Measurements from ENCODE around the gene KDM2A. TPM values are rescaled to one million over a fixed set of nuclear protein-coding genes. Genes with fewer than 3 reads are reported as not detected.

The KDM2A gene
- total and polyA plus RNA-seq, 2 experiments from 2014 or later = 25.0 to 54.1 TPM

DNA sequence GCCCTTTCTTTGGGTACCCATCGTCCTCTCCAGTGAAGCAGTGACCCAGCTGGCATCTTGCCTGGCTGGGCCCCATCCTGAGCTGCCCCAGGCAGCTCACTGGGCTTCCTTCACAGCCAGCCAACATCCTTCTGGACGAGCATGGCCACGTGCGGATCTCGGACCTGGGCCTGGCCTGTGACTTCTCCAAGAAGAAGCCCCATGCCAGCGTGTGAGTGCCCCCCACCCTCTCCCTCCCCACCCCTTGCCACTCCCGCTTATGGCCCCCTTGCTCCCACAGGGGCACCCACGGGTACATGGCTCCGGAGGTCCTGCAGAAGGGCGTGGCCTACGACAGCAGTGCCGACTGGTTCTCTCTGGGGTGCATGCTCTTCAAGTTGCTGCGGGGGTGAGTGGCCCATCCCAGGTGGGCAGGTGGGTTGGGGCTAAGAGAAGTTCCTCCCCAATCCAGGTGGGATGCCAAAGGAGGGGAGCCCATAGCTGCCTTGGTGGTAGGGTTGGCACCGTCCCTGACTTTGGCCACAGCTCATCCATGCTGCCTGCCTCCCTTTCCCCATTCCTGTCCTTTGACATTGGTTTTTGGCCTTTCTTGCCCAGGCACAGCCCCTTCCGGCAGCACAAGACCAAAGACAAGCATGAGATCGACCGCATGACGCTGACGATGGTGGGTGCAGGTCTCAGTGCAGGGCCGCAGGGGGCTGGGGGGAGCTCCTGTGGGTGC lies 163.3 kb downstream of the KDM2A start:
- DNase-seq (ENCODE audit: low spot score) (no peak), ATAC-seq (no peak)
- Mint-ChIP-seq H3K27me3 (ENCODE audit: insufficient read depth, low read depth, poor library complexity) (peaks cover 4% of the 10 kb centered on the region), H3K36me3 (ENCODE audit: low read depth) (peaks cover 34% of the 10 kb centered on the region), H3K27ac (no peak overlapping the region), H3K4me1 (peaks cover 10% of the 10 kb centered on the region), H3K4me3 (no peak overlapping the region), H3K9me3 (no peaks in the 10 kb centered on the region)
- peaks cover 2% of the 10 kb centered on the region; the same call in 1 of the 2 replicates for H3F3A ChIP-seq (replicated peaks; ENCODE audit: low read depth)
- H4K20me1 ChIP-seq (replicated peaks; ENCODE audit: insufficient read depth) = no peaks in the 10 kb centered on the region; the same call in 1 of the 2 replicates
- no peak overlapping the region for H3K27ac ChIP-seq (ENCODE audit: low read depth)
- H3K4me1 ChIP-seq (ENCODE audit: insufficient read depth) = peaks cover 3% of the 10 kb centered on the region
- H3K4me2 ChIP-seq = no peak overlapping the region
- no peaks in the 10 kb centered on the region for H3K79me2 ChIP-seq (replicated peaks; ENCODE audit: insufficient read depth)
- no peak overlapping the region for H2AFZ ChIP-seq
- TF ChIP-seq CREB1 (CRISPR knock-in tag; IDR thresholded peaks at IDR 0.05; ENCODE audit: low read depth) (no peak), EZH2 (IDR thresholded peaks at IDR 0.05; ENCODE audit: low read depth, unreplicated experiment) (no peak), EZH2phosphoT487 (IDR thresholded peaks at IDR 0.05; ENCODE audit: unreplicated experiment) (no peak), ZNF114 (CRISPR knock-in tag; IDR thresholded peaks at IDR 0.05) (no peak), NANOG (IDR thresholded peaks at IDR 0.05; ENCODE audit: borderline replicate concordance) (no peak), STAT1 (IDR thresholded peaks at IDR 0.05; ENCODE audit: unreplicated experiment) (no peak), ETS1 (IDR thresholded peaks at IDR 0.05) (no peak), POLR2AphosphoS5 (IDR thresholded peaks at IDR 0.05; ENCODE audit: low read depth) (no peak), JUNB (IDR thresholded peaks at IDR 0.05; ENCODE audit: unreplicated experiment) (no peak), ZNF331 (CRISPR knock-in tag; IDR thresholded peaks at IDR 0.05; ENCODE audit: low read depth) (no peak), CTCF (conservative IDR thresholded peaks at IDR 0.05; ENCODE audit: low read depth in 2 of 2) (no peak)
- TF ChIP-seq, protein P1, sequence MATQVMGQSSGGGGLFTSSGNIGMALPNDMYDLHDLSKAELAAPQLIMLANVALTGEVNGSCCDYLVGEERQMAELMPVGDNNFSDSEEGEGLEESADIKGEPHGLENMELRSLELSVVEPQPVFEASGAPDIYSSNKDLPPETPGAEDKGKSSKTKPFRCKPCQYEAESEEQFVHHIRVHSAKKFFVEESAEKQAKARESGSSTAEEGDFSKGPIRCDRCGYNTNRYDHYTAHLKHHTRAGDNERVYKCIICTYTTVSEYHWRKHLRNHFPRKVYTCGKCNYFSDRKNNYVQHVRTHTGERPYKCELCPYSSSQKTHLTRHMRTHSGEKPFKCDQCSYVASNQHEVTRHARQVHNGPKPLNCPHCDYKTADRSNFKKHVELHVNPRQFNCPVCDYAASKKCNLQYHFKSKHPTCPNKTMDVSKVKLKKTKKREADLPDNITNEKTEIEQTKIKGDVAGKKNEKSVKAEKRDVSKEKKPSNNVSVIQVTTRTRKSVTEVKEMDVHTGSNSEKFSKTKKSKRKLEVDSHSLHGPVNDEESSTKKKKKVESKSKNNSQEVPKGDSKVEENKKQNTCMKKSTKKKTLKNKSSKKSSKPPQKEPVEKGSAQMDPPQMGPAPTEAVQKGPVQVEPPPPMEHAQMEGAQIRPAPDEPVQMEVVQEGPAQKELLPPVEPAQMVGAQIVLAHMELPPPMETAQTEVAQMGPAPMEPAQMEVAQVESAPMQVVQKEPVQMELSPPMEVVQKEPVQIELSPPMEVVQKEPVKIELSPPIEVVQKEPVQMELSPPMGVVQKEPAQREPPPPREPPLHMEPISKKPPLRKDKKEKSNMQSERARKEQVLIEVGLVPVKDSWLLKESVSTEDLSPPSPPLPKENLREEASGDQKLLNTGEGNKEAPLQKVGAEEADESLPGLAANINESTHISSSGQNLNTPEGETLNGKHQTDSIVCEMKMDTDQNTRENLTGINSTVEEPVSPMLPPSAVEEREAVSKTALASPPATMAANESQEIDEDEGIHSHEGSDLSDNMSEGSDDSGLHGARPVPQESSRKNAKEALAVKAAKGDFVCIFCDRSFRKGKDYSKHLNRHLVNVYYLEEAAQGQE (IDR thresholded peaks at IDR 0.05; ENCODE audit: unreplicated experiment) = no peak
- TF ChIP-seq, protein P2, sequence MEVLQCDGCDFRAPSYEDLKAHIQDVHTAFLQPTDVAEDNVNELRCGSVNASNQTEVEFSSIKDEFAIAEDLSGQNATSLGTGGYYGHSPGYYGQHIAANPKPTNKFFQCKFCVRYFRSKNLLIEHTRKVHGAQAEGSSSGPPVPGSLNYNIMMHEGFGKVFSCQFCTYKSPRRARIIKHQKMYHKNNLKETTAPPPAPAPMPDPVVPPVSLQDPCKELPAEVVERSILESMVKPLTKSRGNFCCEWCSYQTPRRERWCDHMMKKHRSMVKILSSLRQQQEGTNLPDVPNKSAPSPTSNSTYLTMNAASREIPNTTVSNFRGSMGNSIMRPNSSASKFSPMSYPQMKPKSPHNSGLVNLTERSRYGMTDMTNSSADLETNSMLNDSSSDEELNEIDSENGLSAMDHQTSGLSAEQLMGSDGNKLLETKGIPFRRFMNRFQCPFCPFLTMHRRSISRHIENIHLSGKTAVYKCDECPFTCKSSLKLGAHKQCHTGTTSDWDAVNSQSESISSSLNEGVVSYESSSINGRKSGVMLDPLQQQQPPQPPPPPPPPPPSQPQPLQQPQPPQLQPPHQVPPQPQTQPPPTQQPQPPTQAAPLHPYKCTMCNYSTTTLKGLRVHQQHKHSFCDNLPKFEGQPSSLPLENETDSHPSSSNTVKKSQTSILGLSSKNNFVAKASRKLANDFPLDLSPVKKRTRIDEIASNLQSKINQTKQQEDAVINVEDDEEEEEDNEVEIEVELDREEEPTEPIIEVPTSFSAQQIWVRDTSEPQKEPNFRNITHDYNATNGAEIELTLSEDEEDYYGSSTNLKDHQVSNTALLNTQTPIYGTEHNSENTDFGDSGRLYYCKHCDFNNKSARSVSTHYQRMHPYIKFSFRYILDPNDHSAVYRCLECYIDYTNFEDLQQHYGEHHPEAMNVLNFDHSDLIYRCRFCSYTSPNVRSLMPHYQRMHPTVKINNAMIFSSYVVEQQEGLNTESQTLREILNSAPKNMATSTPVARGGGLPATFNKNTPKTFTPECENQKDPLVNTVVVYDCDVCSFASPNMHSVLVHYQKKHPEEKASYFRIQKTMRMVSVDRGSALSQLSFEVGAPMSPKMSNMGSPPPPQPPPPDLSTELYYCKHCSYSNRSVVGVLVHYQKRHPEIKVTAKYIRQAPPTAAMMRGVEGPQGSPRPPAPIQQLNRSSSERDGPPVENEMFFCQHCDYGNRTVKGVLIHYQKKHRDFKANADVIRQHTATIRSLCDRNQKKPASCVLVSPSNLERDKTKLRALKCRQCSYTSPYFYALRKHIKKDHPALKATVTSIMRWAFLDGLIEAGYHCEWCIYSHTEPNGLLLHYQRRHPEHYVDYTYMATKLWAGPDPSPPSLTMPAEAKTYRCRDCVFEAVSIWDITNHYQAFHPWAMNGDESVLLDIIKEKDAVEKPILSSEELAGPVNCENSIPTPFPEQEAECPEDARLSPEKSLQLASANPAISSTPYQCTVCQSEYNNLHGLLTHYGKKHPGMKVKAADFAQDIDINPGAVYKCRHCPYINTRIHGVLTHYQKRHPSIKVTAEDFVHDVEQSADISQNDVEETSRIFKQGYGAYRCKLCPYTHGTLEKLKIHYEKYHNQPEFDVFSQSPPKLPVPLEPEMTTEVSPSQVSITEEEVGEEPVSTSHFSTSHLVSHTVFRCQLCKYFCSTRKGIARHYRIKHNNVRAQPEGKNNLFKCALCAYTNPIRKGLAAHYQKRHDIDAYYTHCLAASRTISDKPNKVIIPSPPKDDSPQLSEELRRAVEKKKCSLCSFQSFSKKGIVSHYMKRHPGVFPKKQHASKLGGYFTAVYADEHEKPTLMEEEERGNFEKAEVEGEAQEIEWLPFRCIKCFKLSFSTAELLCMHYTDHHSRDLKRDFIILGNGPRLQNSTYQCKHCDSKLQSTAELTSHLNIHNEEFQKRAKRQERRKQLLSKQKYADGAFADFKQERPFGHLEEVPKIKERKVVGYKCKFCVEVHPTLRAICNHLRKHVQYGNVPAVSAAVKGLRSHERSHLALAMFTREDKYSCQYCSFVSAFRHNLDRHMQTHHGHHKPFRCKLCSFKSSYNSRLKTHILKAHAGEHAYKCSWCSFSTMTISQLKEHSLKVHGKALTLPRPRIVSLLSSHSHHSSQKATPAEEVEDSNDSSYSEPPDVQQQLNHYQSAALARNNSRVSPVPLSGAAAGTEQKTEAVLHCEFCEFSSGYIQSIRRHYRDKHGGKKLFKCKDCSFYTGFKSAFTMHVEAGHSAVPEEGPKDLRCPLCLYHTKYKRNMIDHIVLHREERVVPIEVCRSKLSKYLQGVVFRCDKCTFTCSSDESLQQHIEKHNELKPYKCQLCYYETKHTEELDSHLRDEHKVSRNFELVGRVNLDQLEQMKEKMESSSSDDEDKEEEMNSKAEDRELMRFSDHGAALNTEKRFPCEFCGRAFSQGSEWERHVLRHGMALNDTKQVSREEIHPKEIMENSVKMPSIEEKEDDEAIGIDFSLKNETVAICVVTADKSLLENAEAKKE (CRISPR knock-in tag; IDR thresholded peaks at IDR 0.05) = no peak
- H3K9me2 ChIP-seq (ENCODE audit: insufficient read depth) = no peaks in the 10 kb centered on the region
- no peaks in the 10 kb centered on the region for H3K27me3 ChIP-seq (ENCODE audit: insufficient read depth)
- H3K36me3 ChIP-seq (ENCODE audit: insufficient read depth) = peaks cover 7% of the 10 kb centered on the region
- no peak overlapping the region for H3K4me3 ChIP-seq

Data from GM23338 (cell line).